ENCODE measurements around the gene FAT1. TPM values are rescaled to one million over a fixed set of nuclear protein-coding genes. Genes with fewer than 3 reads are reported as not detected.

Gene FAT1
- total RNA-seq, 1 donor from 2014 or later: 344 TPM

- H3K27me3 ChIP-seq (ENCODE audit: control insufficient read depth, insufficient read depth, low read length): no peaks in the 10 kb centered on the region
- DNase-seq (ENCODE audit: low read depth): no peak
- no peak for TF ChIP-seq CTCF (IDR thresholded peaks at IDR 0.05; ENCODE audit: insufficient read depth, low read length, poor library complexity, severe bottlenecking)
- no peak overlapping the region for H3K4me3 ChIP-seq (ENCODE audit: low read depth, low read length)
- H3K36me3 ChIP-seq (ENCODE audit: control insufficient read depth, insufficient read depth, low read length): peaks cover 4% of the 10 kb centered on the region
These were observed 100.7 kb downstream of the FAT1 start for GRCh38 chr4:186622788-186623464.

GRCh38 chr4:186621959-186622553 is 101.6 kb downstream of the FAT1 start:
- no peak for TF ChIP-seq CTCF (IDR thresholded peaks at IDR 0.05; ENCODE audit: insufficient read depth, low read length, poor library complexity, severe bottlenecking)
- H3K27me3 ChIP-seq (ENCODE audit: control insufficient read depth, insufficient read depth, low read length): no peaks in the 10 kb centered on the region
- H3K36me3 ChIP-seq (ENCODE audit: control insufficient read depth, insufficient read depth, low read length): peaks cover 6% of the 10 kb centered on the region
- no peak for DNase-seq (ENCODE audit: low read depth)
- no peak overlapping the region for H3K4me3 ChIP-seq (ENCODE audit: low read depth, low read length)

- DNase-seq (ENCODE audit: low read depth): no peak
- TF ChIP-seq CTCF (IDR thresholded peaks at IDR 0.05; ENCODE audit: insufficient read depth, low read length, poor library complexity, severe bottlenecking): no peak
- Histone ChIP-seq H3K27me3 (ENCODE audit: control insufficient read depth, insufficient read depth, low read length) (no peaks in the 10 kb centered on the region), H3K4me3 (ENCODE audit: low read depth, low read length) (no peak overlapping the region), H3K36me3 (ENCODE audit: control insufficient read depth, insufficient read depth, low read length) (peaks cover 10% of the 10 kb centered on the region)
These were observed 104.6 kb downstream of the FAT1 start for GRCh38 chr4:186619088-186619487.

GRCh38 chr4:186617921-186618320 is 105.7 kb downstream of the FAT1 start:
- Histone ChIP-seq H3K4me3 (ENCODE audit: low read depth, low read length) (no peak overlapping the region), H3K36me3 (ENCODE audit: control insufficient read depth, insufficient read depth, low read length) (peaks cover 11% of the 10 kb centered on the region), H3K27me3 (ENCODE audit: control insufficient read depth, insufficient read depth, low read length) (no peaks in the 10 kb centered on the region)
- DNase-seq (ENCODE audit: low read depth): no peak
- no peak for TF ChIP-seq CTCF (IDR thresholded peaks at IDR 0.05; ENCODE audit: insufficient read depth, low read length, poor library complexity, severe bottlenecking)

- DNase-seq (ENCODE audit: low read depth): no peak
- Histone ChIP-seq H3K36me3 (ENCODE audit: control insufficient read depth, insufficient read depth, low read length) (peaks cover 3% of the 10 kb centered on the region), H3K4me3 (ENCODE audit: low read depth, low read length) (no peak overlapping the region), H3K27me3 (ENCODE audit: control insufficient read depth, insufficient read depth, low read length) (no peaks in the 10 kb centered on the region)
- TF ChIP-seq CTCF (IDR thresholded peaks at IDR 0.05; ENCODE audit: insufficient read depth, low read length, poor library complexity, severe bottlenecking): no peak
These were observed 116.2 kb downstream of the FAT1 start for GRCh38 chr4:186607490-186607889.

- no peaks in the 10 kb centered on the region for H3K27me3 ChIP-seq (ENCODE audit: control insufficient read depth, insufficient read depth, low read length)
- no peak overlapping the region for H3K4me3 ChIP-seq (ENCODE audit: low read depth, low read length)
- DNase-seq (ENCODE audit: low read depth): no peak
- H3K36me3 ChIP-seq (ENCODE audit: control insufficient read depth, insufficient read depth, low read length): peaks cover 3% of the 10 kb centered on the region
- TF ChIP-seq CTCF (IDR thresholded peaks at IDR 0.05; ENCODE audit: insufficient read depth, low read length, poor library complexity, severe bottlenecking): no peak
These were observed 117.1 kb downstream of the FAT1 start for GRCh38 chr4:186606591-186606992.

Data from kidney epithelial cell (primary cell).